HepG2 (cell line): ENCODE data around the gene GMEB2. TPM values are rescaled to one million over a fixed set of nuclear protein-coding genes. Genes with fewer than 3 reads are reported as not detected.

Source experiments
- AGO1 ChIP-seq: fragments of 200-400 bp; formaldehyde crosslinking; IDR thresholded peaks from 2 replicates; pipeline ENCODE4 v1.6.1; 2017; ENCODE audit warnings: mild to moderate bottlenecking, low read depth, low read length, moderate library complexity; ENCODE audit not compliant: poor library complexity, severe bottlenecking
- FOXO1 ChIP-seq: sonication (generic); formaldehyde crosslinking; IDR thresholded peaks from 2 replicates; pipeline ENCODE4 v1.4.0; 2020; ENCODE audit warnings: missing genetic modification reagents
- FUBP1 ChIP-seq: sonication (generic); formaldehyde crosslinking; IDR thresholded peaks from 2 replicates; pipeline ENCODE4 v1.5.1; 2020; ENCODE audit warnings: missing genetic modification reagents, mild to moderate bottlenecking, borderline replicate concordance
- GRHL1 ChIP-seq: sonication (generic); formaldehyde crosslinking; conservative IDR thresholded peaks from 2 replicates; pipeline ENCODE4 v1.8.0; 2022; ENCODE audit warnings: missing genetic modification reagents
- MTA3 ChIP-seq: sonication (generic); formaldehyde crosslinking; IDR thresholded peaks from 2 replicates; pipeline ENCODE4 v1.4.0; 2020; ENCODE audit warnings: missing genetic modification reagents
- NFATC3 ChIP-seq: sonication (generic); formaldehyde crosslinking; IDR thresholded peaks from 2 replicates; pipeline ENCODE4 v1.5.1; 2020; ENCODE audit warnings: mild to moderate bottlenecking, missing genetic modification reagents
- NFYC ChIP-seq: IDR thresholded peaks from 2 replicates; pipeline ENCODE4 v1.6.1; 2016; ENCODE audit warnings: missing genetic modification reagents, missing compliant biosample characterization
- NRL ChIP-seq: sonication (generic); formaldehyde crosslinking; IDR thresholded peaks from 2 replicates; pipeline ENCODE4 v1.5.0; 2020; ENCODE audit warnings: missing genetic modification reagents, mild to moderate bottlenecking, moderate library complexity, borderline replicate concordance
- PAWR ChIP-seq: sonication (generic); formaldehyde crosslinking; IDR thresholded peaks from 2 replicates; pipeline ENCODE4 v1.4.0; 2020; ENCODE audit warnings: missing genetic modification reagents, mild to moderate bottlenecking, borderline replicate concordance
- SRSF1 ChIP-seq: fragments of 200-400 bp; formaldehyde crosslinking; optimal IDR thresholded peaks from 2 replicates; pipeline ENCODE3; 2017; ENCODE audit warnings: mild to moderate bottlenecking, low read depth, low read length, moderate library complexity
- TFDP1 ChIP-seq: IDR thresholded peaks from 2 replicates; pipeline ENCODE4 v1.6.1; 2016; ENCODE audit warnings: missing compliant biosample characterization, missing genetic modification reagents, borderline replicate concordance
- TRAFD1 ChIP-seq: sonication (generic); formaldehyde crosslinking; IDR thresholded peaks from 2 replicates; pipeline ENCODE4 v1.5.1; 2020; ENCODE audit warnings: missing genetic modification reagents, mild to moderate bottlenecking, borderline replicate concordance
- USF2 ChIP-seq, 2 experiments: sonication (generic) in 1 of 2; formaldehyde crosslinking in 1 of 2; IDR thresholded peaks; 2 replicates each; pipeline versions ENCODE4 v1.5.1 to v1.6.1; 2011 to 2020; ENCODE audit warnings: borderline replicate concordance in 1 of 2, low read depth in 1 of 2, low read length in 1 of 2, mild to moderate bottlenecking in 1 of 2, missing genetic modification reagents in 1 of 2, moderate library complexity in 1 of 2
- ZBTB8A ChIP-seq: sonication (generic); formaldehyde crosslinking; IDR thresholded peaks from 2 replicates; pipeline ENCODE4 v1.4.0; 2020; ENCODE audit warnings: mild to moderate bottlenecking, low read depth, missing genetic modification reagents, borderline replicate concordance
- ZNF839 ChIP-seq: sonication (generic); formaldehyde crosslinking; IDR thresholded peaks from 2 replicates; pipeline ENCODE4 v1.4.0; 2020; ENCODE audit warnings: missing genetic modification reagents, mild to moderate bottlenecking, borderline replicate concordance
- polyA plus RNA-seq, 8 experiments: library from polyadenylated mRNA; depleted of rRNA in 3 of 8; stranded (reverse) in 7 of 8; unstranded in 1 of 8; fragments of >200 nt; fragmentation: Illumina TruSeq in 4 of 8; extraction: Trizol in 4 of 8; gene quantifications; 2 replicates each; pipeline versions ENCODE4 v1.2.1 to v1.2.3, GENCODE V29; 2011 to 2016; ENCODE audit warnings: low read depth in 4 of 8, missing spikeins in 1 of 8, mixed read lengths in 1 of 8; ENCODE audit not compliant: insufficient read depth in 1 of 8
- total RNA-seq, 5 experiments: library from RNA; depleted of rRNA; stranded (reverse); fragments of >200 nt; fragmentation: Illumina TruSeq; extraction: Trizol; gene quantifications; 2 replicates each; pipeline ENCODE4 v1.2.3, GENCODE V29; 2016; ENCODE audit warnings: low read depth in 1 of 5

The GMEB2 gene
- total and polyA plus RNA-seq, 2 of the 13 experiments (the other 11 are each of a cell fraction or from before 2014, with no cell fraction given), result 10.6 to 12.4 TPM

- TF ChIP-seq NRL (CRISPR knock-in tag) (peak; percentile 85; the same call in 1 of the 2 replicates), AGO1 (no peak), ZNF839 (CRISPR knock-in tag) (0 out of 2 replicates have a peak, but pooled peaks have one; percentile 37), NFYC (CRISPR knock-in tag) (peak; percentile 59), SRSF1 (no peak), TRAFD1 (CRISPR knock-in tag) (no peak; the same call in 1 of the 2 replicates), MTA3 (CRISPR knock-in tag) (peak; percentile 94), FUBP1 (CRISPR knock-in tag) (no peak), NFATC3 (CRISPR knock-in tag) (peak; percentile 87; the same call in 1 of the 2 replicates), FOXO1 (CRISPR knock-in tag) (peak; percentile 95), GRHL1 (CRISPR knock-in tag) (no peak; the same call in 1 of the 2 replicates), ZBTB8A (CRISPR knock-in tag) (peak; percentile 91; the same call in 1 of the 2 replicates), USF2 (IDR thresholded peaks at IDR 0.05; ENCODE audit: low read depth, low read length) (no peak), USF2 (CRISPR knock-in tag; IDR thresholded peaks at IDR 0.05; ENCODE audit: borderline replicate concordance) (no peak), TFDP1 (CRISPR knock-in tag) (peak; percentile 85; the same call in 1 of the 2 replicates), PAWR (CRISPR knock-in tag) (peak; percentile 85; the same call in 1 of the 2 replicates)
Observed at GRCh38 chr20:63653041-63653973, 26.4 kb upstream of the GMEB2 start, which contains the start of gene STMN3 (continued).
